HG03135 (cell line): Measurements from ENCODE around the gene ZNF692.

Source experiments
- ATAC-seq: cut with Tn5 transposase; IDR thresholded peaks from one replicate; pipeline ENCODE4 v1.9.1; 2021; ENCODE audit warnings: mild to moderate bottlenecking, moderate library complexity; ENCODE audit not compliant: unreplicated experiment

Gene ZNF692

DNA sequence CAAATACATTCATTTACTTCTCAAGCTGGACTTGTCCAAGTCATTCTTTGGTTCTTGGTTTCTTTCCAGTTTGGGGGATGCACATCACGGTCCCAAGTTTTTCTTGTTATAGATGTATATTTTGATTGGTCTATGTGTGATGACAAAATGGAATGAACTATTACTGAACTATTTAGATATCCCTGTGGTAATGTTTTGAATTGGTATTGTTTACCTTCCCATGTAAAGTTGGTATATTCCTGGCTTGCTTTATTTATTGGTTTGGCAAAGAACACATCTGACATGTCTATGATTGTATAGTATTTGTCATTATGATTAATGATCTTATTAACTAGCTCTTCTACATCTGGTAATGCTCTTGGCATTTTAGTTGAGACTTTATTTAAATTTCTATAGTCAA is 22.4 kb upstream of the ZNF692 start:
- no peak for ATAC-seq

DNA sequence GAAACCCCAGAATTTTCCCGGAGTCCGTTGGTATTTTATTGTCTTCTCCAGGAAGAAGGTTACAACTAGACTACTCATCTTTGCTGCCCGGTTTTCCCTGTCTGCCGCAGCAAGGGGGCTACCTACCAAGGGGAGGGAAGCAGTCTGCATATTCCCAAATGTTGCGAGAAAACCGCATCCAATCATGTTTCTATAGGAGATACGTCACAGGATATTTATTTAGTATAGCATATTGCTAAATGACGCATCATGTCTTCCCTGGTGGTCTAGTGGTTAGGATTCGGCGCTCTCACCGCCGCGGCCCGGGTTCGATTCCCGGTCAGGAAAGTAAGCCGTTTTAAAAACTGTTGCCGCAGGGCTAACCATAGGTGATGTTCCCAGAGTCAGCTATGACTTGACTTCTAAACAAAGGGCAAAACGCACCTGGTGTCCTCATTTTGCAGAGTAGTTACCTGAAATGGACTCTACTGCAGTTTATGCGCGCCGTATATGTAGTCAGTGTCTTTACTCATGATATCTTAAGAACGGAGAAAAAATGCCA is 15.2 kb upstream of the ZNF692 start:
- ATAC-seq = peak; percentile 65

DNA sequence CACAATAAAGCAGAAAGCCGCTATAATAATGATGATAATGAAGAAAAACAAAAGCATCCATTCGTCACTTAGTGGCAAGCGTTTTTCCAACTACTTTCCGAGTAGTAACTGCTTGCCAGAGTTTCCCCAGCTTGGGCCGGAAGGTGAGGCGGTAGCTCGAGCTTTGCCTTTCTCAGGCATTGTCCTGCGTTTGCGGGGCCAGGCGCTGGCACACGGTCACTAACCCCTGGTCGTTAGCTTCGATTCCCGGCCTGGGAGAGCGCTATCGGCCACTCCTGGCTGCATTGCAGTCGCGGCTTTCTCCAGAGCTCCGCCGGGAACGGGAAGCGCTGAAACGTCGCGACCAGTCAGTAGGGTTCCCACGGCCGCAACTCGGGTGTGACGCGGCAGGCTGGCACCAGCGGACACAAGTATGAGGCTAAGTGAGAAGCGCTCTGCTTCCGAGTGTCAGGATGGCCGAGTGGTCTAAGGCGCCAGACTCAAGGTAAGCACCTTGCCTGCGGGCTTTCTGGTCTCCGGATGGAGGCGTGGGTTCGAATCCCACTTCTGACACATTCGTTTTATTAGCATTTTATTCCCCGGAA is 14.6 kb upstream of the ZNF692 start:
- ATAC-seq = peak; percentile 81

DNA sequence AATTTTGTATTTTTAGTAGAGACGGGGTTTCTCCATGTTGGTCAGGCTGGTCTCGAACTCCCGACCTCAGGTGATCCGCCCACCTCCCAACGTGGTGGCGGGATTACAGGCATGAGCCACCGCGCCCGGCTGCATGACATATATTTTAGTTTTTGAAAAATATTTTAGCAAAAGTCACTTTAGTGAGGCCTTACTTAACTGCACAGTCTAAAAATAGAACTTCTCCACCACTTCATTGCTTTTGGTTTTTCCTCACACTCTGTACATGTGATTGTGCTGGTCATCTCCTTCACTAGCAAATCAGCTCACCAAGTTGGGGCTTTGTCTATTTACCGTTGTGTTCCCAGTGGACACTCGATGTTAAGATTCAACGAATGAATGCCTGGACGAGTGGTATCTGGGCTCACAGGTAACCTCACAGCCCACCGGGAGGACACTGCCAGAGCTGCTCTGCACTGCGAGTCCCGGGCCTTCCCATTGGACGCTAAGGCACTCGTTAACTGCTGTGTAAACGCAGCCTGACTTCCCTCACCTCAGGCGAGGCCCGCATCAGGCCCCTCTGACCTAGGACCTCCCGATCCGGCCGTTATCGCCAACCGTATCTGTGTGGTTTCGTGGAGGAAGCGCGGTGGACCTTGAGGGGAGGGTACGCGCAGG is 14.0 kb upstream of the ZNF692 start:
- ATAC-seq = peak; percentile 38

DNA sequence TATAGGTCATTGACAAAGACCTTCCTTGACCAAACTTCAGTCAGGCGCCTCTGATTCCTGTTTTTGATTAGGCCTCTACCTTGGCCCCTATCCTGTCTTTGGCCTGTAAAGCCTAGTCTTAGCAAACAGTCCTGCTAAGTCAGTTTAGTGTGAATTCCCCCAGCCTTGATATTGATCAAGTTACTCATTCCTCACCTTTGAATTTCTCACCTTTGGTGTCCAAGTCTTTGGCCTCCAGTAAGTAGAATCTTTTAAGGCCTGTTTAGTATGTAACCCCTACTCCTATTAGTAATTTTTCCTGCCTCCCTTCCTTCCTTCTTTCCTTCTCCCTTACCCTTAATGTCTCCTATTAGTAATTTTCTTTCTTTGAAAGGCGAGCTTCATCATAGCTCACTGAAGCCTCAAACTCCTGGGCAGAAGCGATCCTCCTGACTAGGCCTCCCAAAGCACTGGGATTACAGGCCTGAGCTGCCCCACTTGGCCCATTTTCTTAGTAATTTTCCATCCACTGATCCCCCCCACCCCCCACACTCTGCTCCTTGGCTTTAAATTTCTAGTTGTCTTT is 13.0 kb upstream of the ZNF692 start:
- ATAC-seq = no peak

DNA sequence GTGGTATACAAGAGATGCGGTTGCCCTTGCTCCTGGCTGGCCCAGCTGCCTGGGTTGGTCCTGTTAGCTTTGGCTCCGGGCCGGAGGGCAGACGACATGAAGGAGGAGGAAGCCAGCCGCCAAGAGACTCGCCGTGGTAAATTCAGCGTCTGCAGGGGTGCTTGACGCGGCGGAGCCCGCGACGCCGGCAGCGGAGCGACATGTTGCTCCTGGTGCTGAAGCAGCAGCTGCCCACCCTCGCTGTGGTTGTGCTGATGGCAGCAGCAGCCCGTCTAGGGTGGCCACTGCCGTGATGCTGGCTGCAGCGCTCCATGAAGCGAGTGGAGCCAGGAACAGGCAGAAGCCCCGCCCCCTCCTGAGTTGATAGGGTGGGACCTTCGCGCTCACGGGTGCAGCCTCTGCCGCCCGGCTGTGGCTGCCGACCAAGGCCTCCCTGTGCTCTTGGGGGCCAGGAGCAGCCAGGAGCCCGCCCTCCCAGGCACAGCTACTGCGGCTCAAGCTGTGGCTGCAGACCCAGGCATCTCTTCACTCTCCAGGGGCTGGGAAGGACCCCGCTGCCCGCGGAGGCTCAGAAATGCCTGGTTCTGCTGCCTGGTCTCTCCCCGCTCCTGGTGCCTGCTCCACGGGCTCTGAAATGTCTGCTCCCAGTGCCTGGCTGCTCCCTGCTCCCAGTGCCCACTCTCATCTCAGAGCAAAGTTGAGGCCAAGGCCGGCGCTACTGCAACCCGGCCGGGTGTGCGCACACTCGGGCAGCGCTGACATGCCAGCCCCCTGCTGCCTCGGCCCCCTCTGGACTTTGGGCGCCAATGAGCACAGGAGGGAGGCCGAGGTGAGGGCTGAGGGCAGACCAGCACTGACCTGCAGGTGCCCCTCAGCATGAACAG is 4.4 kb upstream of the ZNF692 start:
- ATAC-seq = peak; percentile 49

DNA sequence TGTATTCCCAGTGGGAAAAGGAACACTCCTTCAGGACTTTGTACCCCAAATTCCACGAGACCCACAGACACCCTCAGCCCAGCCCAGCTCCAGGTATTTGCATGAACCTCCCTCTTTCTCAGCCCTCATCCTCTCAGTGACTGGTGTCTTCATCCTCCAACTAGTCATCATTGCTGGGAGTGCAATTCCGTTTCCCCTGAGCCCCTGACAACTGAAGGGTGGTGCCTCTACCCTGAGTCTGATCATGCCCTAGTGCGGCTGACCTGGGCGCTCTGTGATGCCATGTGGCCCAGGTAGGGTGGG is 3.8 kb upstream of the ZNF692 start:
- ATAC-seq = peak; percentile 6

DNA sequence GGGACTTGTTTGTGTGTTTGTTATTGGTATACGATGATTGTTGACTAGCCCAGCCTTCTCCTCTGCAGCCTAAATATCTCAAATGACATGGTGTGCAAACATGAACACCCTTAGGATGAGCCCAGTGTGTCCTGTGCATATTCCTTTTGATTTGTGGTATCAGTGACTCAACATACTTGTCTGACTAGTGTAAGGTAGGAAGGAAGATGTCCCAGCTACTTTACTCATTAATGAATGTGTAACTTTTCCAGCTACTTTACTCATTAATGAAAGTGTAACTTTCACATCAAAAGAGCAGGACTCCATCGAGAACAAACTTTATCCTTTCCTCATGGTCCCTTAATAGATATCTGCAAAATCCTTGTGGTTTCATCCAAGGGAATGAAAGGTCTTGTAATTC is 2.7 kb upstream of the ZNF692 start:
- ATAC-seq = no peak

DNA sequence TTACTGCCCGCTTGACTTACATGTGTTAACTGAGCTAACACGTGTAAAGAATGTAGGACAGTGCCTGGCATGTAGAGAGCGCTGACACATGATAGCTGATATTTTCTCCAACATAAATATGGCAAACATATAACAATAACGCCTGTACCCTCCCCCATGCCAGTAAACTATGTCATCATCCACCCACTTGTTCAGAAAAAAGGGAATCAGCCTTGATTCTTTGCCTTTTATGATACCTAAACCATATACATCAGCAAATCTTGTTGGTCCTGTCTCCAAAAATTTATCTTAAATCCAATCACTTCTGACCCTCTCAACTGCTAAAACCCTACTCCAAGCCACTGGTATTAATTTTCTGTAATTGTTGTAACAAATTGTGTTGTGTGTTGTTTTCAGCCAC is 1.1 kb upstream of the ZNF692 start:
- no peak for ATAC-seq

DNA sequence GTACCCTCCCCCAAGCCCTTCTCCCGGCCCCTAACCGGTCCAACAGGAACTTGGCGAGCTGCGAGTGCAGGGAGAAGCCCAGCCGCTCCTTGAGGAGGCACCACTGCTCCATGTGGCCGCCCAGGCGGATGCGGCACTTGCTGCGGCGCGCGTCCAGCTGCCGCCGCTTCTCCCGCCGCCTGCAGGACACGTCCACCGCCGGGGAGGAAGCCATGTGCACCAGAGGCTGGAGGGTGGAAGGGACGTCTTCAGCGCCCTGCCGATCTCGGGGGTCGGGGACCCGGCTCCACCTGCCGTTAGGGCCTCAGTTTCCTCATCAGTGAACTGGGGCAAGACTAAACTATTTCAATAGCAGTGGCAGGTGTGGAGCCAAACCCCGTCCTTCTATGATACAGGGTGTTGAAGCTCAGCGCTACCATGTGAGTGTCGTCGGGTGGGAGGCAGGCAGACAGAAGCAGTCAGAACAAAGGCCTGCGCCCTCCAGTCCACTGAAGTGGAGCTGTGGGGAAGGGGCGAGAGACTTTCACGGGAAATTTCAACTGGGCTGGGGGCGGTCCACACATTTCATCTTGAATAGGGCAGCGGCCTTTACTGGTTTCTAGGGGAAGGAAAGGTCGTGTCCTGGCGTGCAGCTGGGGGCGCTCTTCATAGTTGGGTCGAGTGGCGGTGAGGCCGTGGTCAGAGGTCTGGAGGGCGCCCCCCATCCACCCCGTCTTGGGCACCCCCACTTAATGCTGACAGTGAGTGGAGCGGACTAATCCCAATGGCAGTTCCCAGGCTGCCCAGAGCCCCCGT is 592 bp downstream of the ZNF692 start:
- peak; percentile 42 for ATAC-seq

DNA sequence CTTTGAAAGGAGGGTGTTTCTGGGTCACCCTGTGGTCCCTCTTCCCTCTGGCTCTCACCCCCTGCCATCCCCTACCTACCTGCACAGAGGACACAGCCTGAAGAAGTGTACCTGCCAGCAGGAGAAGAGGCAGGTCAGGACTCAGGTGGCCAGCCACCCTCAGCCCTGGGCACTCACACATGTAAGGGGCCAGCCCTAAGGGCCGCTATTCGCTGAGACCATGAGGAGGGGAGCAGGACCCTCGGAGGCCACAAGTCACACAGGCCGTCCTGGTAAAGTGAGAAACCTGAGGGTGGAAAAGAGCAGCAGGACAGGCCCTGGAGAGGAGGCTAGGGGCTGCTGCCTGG is 1.2 kb downstream of the ZNF692 start:
- no peak for ATAC-seq

DNA sequence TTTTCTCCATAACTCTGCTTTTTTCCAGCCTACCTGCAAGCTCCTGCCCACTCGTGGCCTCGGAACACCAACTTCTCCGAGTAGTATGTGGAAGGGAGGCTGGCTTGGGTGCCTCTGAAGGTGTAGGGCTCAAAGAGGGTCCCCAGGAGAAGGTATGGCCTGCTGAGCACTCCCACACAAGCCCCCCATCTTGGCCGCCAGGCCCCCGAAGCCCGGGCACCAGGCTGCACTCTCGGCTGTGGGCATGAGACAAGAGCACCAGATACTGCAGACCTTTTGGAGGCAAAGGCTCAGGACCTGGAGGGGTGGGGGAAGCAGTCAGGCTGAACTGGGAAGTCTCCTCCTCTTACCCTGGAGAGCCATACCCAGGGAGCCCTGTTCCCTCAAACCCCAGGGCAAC is 1.7 kb downstream of the ZNF692 start:
- ATAC-seq = no peak

DNA sequence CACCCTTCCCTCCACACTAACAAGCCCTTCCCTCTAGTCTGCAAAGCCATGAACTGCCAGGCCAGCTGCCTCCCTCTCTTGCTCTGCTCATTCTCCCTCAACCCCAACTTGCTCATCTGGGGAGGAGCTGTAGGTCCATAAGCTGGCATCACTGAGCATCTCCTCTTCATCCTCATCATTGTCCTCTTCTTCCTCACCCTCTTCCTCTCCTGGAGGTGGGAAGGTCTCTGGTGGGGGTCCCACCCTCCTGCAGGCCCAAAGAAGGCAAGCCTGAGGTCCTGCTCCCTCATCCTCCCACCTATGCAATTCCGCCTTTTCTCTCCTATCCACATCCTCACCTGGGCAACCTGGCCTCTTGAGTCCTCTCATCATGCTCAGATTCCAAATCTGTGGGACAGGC is 2.7 kb downstream of the ZNF692 start:
- no peak for ATAC-seq

DNA sequence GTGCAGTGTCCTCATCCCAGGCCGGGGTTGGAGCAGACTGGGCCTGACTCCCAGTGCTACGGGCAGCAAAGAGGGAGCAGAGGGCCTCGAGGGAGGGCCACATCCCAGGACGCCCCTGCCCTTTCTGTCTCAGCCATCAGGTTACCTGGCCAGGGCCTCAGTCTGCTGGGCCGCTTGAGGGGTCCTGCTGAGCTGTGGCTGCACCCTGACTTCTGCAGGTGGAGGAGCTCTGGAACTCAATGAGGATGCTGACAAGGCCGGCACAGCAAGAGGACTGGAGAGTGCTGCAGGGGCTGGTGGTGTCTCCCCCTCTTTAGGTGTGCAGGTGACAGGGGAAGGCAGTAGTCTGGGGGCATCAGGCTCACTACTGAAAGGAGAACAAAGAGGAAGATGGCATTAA is 3.3 kb downstream of the ZNF692 start:
- no peak for ATAC-seq

DNA sequence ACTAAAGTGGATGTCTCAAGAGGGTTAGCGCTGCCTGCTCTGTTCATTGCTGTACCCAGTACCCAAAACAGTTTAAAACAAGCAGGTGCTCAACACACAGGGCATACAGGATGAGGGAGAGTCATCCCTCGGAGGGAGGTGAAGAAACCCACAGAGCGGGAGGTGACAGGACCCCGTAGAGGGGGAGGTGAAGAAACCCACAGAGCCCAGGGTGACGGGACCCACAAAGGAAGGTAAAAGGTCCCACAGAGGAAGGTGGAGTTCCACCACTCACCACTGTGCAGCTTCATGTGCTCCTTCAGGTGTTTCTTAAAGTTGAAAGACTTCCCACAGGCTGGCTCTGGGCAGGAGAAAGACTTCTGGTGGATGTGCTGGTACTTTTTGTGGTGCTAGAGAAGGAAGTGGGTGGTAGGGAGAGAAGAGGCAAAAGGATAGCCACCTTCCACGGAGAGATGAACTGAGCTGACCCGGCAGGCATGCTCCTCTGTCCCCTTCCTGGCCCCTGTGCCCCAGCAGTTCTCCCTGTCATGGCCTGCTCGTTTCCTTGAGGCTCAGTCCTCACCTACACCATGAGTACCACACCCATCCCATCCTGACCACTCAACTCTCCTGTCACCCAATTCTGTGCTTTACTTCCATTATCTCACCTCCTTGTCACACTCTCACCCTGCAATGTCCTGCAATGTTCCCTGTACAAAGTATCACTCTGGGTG is 5.1 kb downstream of the ZNF692 start:
- no peak for ATAC-seq

DNA sequence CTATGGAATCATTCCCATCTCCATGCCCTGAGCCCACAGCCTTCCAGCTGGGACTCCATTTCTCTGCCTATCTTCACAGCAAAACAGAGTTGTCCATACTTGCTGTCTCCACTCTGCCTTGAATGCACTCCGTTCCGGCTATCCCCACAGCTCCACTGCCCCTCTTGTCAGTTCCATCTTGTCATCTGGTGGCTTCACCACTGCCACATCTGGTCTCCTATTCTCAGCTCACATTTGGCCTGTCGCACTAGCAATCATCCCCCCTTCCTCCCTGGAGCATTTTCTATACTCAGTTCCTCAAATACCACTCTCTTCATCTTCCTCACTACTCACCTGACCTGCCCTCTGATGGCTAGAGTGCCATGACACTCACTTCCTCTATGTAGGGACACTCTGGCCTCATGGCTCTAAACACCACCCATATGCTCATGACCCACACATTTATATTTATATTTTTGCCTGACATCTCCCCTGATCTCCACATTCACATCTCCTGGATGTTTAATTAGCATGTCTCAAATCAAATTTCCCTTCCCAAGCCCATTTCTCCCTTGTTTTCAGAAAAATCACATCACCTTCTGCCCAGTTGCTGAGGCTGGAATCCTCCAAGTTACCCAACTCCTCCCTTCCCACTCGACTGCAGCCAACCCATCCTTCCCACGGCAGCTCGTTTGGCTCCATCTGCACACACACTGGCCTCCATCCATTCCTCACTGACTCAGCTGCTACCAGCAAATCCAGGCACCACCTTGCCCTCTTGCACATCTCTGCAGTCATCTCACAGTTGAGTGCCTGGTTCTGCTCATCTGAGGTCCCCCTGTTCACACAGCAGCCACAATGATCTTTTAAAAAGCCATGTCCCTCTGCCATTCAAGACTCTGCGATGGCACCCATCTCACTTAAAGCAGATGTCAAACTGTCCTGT is 6.1 kb downstream of the ZNF692 start:
- no peak for ATAC-seq

DNA sequence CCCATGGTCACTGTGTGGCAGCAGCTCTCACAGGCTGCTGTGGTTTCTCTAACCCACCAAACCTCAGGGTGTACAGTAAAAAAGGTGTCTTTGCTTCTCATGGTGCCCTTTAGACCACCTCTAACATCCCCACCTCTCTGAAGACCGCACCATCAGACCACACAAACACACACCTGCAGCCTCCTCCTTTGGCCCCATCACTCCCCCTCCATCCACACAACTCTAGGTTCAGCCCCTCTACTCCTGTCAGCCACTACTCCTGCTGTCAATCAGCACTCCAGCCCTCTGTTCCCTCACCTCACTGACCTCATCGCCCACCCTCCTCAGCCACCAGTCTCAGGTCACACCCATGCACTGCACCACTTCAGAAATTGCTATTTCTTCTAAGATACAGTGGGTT is 7.5 kb downstream of the ZNF692 start:
- no peak for ATAC-seq

DNA sequence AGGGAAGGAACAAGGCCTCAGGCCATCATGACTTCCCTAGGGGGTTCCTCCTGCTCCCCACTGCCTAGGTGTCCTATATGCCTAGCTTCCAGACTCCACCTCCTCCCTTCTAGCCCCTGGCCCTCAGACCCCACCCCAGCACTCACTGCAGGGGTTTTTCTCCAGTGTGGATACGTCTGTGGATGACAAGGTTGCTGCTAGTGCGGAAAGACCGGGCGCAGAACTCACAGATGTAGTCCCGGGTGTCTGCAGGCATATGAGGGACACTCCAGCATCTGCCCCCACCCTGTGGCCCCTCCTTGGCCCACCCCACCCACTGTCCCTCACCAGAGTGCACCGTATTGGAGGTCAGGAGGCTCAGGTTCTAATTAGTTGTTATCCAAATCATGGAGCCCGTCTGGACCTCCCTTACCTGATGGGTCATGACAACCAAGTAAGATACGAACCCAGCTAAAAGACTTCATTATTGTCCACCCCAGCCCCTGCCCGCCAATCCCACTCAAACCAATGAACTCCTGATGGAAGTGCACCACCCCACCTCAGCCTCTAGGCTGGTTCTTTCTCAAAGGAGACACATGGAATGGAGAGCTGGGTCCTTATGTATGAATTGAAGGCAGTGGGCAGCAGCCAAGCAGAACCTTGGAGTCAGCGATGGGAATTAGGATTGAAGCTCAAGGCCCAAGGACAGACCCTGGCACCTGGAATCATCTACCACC is 8.2 kb downstream of the ZNF692 start:
- ATAC-seq = no peak

DNA sequence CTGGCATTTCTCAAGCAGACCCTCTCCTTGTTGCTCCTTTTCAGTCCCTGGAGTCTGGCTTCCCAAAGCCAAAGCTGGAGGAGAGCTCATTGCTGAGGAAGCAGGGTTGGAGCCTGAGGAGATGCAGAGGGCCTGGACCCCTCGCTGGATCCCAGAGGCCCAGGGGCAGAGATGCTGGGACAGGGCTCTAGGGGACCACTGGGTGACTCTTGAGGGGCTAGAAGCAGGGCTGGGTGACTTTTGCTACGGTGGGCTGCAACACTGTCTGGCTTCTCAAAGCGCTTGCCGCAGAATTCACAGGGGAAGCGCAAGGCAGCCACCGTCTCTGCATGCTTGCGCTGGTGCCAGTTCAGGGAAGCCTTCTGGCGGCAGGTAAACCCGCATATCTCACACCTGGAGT is 8.8 kb downstream of the ZNF692 start:
- ATAC-seq = no peak
